Endometrium (tissue), 2 donors: ENCODE results near the gene ABCB1.

Experiments
- FAIRE-seq: peaks from 2 replicates; lab custom pipeline; 2012; peaks lifted over from hg19 to GRCh38; lab: Jason Lieb, UNC
- donor health status: control.
- donor health status: control.

Gene ABCB1

GRCh38 chr7:87513735-87514335, 86.8 kb downstream of the ABCB1 start:
- FAIRE-seq, result no peak

- FAIRE-seq, result no peak
Observed at GRCh38 chr7:87512906-87513305, 87.8 kb downstream of the ABCB1 start.

GRCh38 chr7:87511510-87511909, 89.2 kb downstream of the ABCB1 start:
- no peak for FAIRE-seq

GRCh38 chr7:87510411-87510875, 90.2 kb downstream of the ABCB1 start:
- FAIRE-seq, result no peak

- no peak for FAIRE-seq
Observed at GRCh38 chr7:87507446-87507845, 93.2 kb downstream of the ABCB1 start.

GRCh38 chr7:87506246-87507180, 94.2 kb downstream of the ABCB1 start:
- FAIRE-seq, result no peak

- no peak for FAIRE-seq
Observed at GRCh38 chr7:87505557-87506245, 95.0 kb downstream of the ABCB1 start.

GRCh38 chr7:87505122-87505521, 95.6 kb downstream of the ABCB1 start:
- FAIRE-seq, result no peak

- no peak for FAIRE-seq
Observed at GRCh38 chr7:87499494-87499893, 101.2 kb downstream of the ABCB1 start.

GRCh38 chr7:87498893-87499292, 101.8 kb downstream of the ABCB1 start:
- FAIRE-seq, result no peak

- FAIRE-seq, result no peak
Observed at GRCh38 chr7:87497482-87497881, 103.2 kb downstream of the ABCB1 start.

GRCh38 chr7:87495366-87495765, 105.3 kb downstream of the ABCB1 start:
- FAIRE-seq, result no peak

GRCh38 chr7:87494454-87494853, 106.2 kb downstream of the ABCB1 start:
- FAIRE-seq, result no peak

GRCh38 chr7:87483131-87483530, 117.6 kb downstream of the ABCB1 start:
- FAIRE-seq, result no peak

GRCh38 chr7:87482115-87482514, 118.6 kb downstream of the ABCB1 start:
- no peak for FAIRE-seq

- FAIRE-seq, result no peak
Observed at GRCh38 chr7:87480386-87480785, 120.3 kb downstream of the ABCB1 start.

- FAIRE-seq, result no peak
Observed at GRCh38 chr7:87479951-87480350, 120.7 kb downstream of the ABCB1 start.

- FAIRE-seq, result no peak
Observed at GRCh38 chr7:87476179-87476557, 124.5 kb downstream of the ABCB1 start.

GRCh38 chr7:87475359-87476178, 125.1 kb downstream of the ABCB1 start, which contains the start of gene ABCB4:
Gene ABCB4 (minus strand): TSS chr7:87475680. CDS start chr7:87475465, 215 bp downstream.
- no peak for FAIRE-seq

- FAIRE-seq, result no peak
Observed at GRCh38 chr7:87474533-87475358, 125.9 kb downstream of the ABCB1 start.

GRCh38 chr7:87473986-87474385, 126.7 kb downstream of the ABCB1 start:
- no peak for FAIRE-seq
